ENCODE measurements around the gene LCK. TPM values are rescaled to one million over a fixed set of nuclear protein-coding genes. Genes with fewer than 3 reads are reported as not detected.

LCK gene
- polyA plus RNA-seq, 1 donor from 2014 or later, result not detected

DNA sequence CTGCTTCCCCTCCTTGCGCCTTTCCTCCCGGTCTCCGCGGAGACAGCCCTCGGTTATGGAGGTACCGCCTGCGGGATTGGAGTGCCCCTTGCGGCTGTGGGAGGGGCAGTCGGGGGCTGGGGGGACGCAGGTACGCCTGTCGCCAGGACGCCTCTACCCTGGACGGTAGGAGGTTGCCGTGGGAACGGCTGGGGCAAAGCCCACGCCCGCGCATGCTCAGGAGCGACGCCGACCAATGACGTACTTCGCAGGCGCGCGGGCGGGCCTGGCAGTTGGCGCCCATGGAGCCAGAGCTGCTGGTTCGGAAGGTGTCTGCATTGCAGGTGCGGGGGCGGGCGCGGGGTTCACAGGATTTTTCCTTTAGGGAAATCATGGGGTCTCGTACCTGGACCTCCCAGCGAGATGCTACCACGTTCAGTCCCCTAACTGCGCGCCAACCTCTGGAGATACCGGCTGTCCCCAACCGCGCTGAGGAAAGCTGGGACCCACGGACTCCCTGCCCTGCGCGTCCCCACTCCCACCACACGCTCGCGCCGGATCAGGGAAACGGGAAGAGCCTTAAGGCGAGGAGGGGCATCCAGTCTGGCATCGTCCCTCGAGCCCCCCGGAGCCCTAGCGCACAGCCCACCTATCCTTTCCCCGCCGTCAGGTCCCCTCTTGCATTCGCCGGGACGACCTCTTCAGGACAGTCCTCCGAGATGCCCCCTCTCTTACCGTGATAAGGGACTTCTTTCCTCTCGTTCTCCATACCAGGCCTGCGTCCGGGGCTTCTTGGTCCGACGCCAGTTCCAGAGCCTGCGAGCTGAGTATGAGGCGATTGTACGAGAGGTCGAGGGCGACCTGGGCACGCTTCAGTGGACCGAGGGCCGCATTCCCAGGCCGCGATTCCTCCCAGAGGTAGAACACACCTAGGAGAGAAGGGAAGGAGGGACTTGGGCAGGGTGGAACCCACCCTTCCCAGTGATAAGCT is 45.4 kb upstream of the LCK start, which contains the start of gene IQCC:
IQCC (plus strand) TSS at position 271 of the 970 bp plus-strand sequence; CDS start at position 282, 11 bp downstream.
- H3K4me2 ChIP-seq (ENCODE audit: low read length), result peak within 1 kb of the TSS; percentile 94
- H3K9me2 ChIP-seq (ENCODE audit: insufficient read depth, low read length), result no peaks in the 10 kb centered on the region
- H3K9ac ChIP-seq (ENCODE audit: low read length), result peak within 1 kb of the TSS; percentile 79
- TF ChIP-seq TAF1 (IDR thresholded peaks at IDR 0.05; ENCODE audit: low read depth), result peak; percentile 59
- TF ChIP-seq, protein P1, sequence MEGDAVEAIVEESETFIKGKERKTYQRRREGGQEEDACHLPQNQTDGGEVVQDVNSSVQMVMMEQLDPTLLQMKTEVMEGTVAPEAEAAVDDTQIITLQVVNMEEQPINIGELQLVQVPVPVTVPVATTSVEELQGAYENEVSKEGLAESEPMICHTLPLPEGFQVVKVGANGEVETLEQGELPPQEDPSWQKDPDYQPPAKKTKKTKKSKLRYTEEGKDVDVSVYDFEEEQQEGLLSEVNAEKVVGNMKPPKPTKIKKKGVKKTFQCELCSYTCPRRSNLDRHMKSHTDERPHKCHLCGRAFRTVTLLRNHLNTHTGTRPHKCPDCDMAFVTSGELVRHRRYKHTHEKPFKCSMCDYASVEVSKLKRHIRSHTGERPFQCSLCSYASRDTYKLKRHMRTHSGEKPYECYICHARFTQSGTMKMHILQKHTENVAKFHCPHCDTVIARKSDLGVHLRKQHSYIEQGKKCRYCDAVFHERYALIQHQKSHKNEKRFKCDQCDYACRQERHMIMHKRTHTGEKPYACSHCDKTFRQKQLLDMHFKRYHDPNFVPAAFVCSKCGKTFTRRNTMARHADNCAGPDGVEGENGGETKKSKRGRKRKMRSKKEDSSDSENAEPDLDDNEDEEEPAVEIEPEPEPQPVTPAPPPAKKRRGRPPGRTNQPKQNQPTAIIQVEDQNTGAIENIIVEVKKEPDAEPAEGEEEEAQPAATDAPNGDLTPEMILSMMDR (IDR thresholded peaks at IDR 0.05; ENCODE audit: poor library complexity, severe bottlenecking), result peak; percentile 26
- no peak for TF ChIP-seq SMC3 (conservative IDR thresholded peaks at IDR 0.05; ENCODE audit: poor library complexity)
- peak; percentile 95 for TF ChIP-seq POLR2AphosphoS5 (IDR thresholded peaks at IDR 0.05)
- TF ChIP-seq, protein P2, sequence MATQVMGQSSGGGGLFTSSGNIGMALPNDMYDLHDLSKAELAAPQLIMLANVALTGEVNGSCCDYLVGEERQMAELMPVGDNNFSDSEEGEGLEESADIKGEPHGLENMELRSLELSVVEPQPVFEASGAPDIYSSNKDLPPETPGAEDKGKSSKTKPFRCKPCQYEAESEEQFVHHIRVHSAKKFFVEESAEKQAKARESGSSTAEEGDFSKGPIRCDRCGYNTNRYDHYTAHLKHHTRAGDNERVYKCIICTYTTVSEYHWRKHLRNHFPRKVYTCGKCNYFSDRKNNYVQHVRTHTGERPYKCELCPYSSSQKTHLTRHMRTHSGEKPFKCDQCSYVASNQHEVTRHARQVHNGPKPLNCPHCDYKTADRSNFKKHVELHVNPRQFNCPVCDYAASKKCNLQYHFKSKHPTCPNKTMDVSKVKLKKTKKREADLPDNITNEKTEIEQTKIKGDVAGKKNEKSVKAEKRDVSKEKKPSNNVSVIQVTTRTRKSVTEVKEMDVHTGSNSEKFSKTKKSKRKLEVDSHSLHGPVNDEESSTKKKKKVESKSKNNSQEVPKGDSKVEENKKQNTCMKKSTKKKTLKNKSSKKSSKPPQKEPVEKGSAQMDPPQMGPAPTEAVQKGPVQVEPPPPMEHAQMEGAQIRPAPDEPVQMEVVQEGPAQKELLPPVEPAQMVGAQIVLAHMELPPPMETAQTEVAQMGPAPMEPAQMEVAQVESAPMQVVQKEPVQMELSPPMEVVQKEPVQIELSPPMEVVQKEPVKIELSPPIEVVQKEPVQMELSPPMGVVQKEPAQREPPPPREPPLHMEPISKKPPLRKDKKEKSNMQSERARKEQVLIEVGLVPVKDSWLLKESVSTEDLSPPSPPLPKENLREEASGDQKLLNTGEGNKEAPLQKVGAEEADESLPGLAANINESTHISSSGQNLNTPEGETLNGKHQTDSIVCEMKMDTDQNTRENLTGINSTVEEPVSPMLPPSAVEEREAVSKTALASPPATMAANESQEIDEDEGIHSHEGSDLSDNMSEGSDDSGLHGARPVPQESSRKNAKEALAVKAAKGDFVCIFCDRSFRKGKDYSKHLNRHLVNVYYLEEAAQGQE (IDR thresholded peaks at IDR 0.05; ENCODE audit: borderline replicate concordance), result peak; percentile 56
- TF ChIP-seq MXI1 (conservative IDR thresholded peaks at IDR 0.05; ENCODE audit: poor library complexity, severe bottlenecking), result peak; percentile 77
- peak; percentile 53 for TF ChIP-seq EP300 (conservative IDR thresholded peaks at IDR 0.05; ENCODE audit: poor library complexity, severe bottlenecking)
- no peak for TF ChIP-seq RAD21 (conservative IDR thresholded peaks at IDR 0.05)
- H3K9me3 ChIP-seq (ENCODE audit: low read length), result no peaks in the 10 kb centered on the region
- H2AFZ ChIP-seq (ENCODE audit: low read depth, low read length), result peak within 1 kb of the TSS; percentile 40
- H3K27me3 ChIP-seq (ENCODE audit: insufficient read depth, low read depth, low read length), result no peaks in the 10 kb centered on the region
- H3F3A ChIP-seq (ENCODE audit: insufficient read depth, low read length, poor library complexity, severe bottlenecking), result no peaks in the 10 kb centered on the region
- peaks cover 7% of the 10 kb centered on the region for H3K79me2 ChIP-seq (replicated peaks; ENCODE audit: insufficient read depth, low read length)
- no peaks in the 10 kb centered on the region for H3K36me3 ChIP-seq (ENCODE audit: insufficient read depth, low read length)
- peak within 1 kb of the TSS; percentile 76 for H3K4me3 ChIP-seq (ENCODE audit: low read length)
- H3K27ac ChIP-seq (ENCODE audit: low read length), result peak within 1 kb of the TSS; percentile 73
- no peaks in the 10 kb centered on the region for H4K20me1 ChIP-seq (ENCODE audit: insufficient read depth)

- H3K9me2 ChIP-seq (ENCODE audit: insufficient read depth, low read length), result no peaks in the 10 kb centered on the region
- H3K36me3 ChIP-seq (ENCODE audit: insufficient read depth, low read length), result no peaks in the 10 kb centered on the region
- no peak overlapping the region for H3K27ac ChIP-seq (ENCODE audit: low read length)
- no peak overlapping the region for H3K4me2 ChIP-seq (ENCODE audit: low read length)
- H3K9me3 ChIP-seq (ENCODE audit: low read length), result no peaks in the 10 kb centered on the region
- peaks cover 7% of the 10 kb centered on the region for H3K79me2 ChIP-seq (replicated peaks; ENCODE audit: insufficient read depth, low read length)
- TF ChIP-seq MXI1 (conservative IDR thresholded peaks at IDR 0.05; ENCODE audit: poor library complexity, severe bottlenecking) (no peak), RAD21 (conservative IDR thresholded peaks at IDR 0.05) (no peak), EZH2 (IDR thresholded peaks at IDR 0.05; ENCODE audit: borderline replicate concordance, insufficient read depth, low read length, poor library complexity, severe bottlenecking) (no peak), TAF1 (IDR thresholded peaks at IDR 0.05; ENCODE audit: low read depth) (no peak), EP300 (conservative IDR thresholded peaks at IDR 0.05; ENCODE audit: poor library complexity, severe bottlenecking) (no peak), SMC3 (conservative IDR thresholded peaks at IDR 0.05; ENCODE audit: poor library complexity) (no peak), POLR2AphosphoS5 (IDR thresholded peaks at IDR 0.05) (no peak)
- TF ChIP-seq, protein P2 (IDR thresholded peaks at IDR 0.05; ENCODE audit: borderline replicate concordance), result no peak
- no peak overlapping the region for H3K9ac ChIP-seq (ENCODE audit: low read length)
- no peaks in the 10 kb centered on the region for H4K20me1 ChIP-seq (ENCODE audit: insufficient read depth)
- no peaks in the 10 kb centered on the region for H3K27me3 ChIP-seq (ENCODE audit: insufficient read depth, low read depth, low read length)
- H3F3A ChIP-seq (ENCODE audit: insufficient read depth, low read length, poor library complexity, severe bottlenecking), result no peaks in the 10 kb centered on the region
- no peak overlapping the region for H3K4me3 ChIP-seq (ENCODE audit: low read length)
- H2AFZ ChIP-seq (ENCODE audit: low read depth, low read length), result no peak overlapping the region
These were observed 42.6 kb upstream of the LCK start for GRCh38 chr1:32208469-32208868.
